MM.1S (cell line): ENCODE measurements around the gene TFCP2L1.

Experiments used
- DNase-seq: peaks from one replicate; pipeline ENCODE4 v3.0.0-alpha.2; 2015
- H2AFZ ChIP-seq: fragments of 300-600 bp; sonication (generic); 2 replicates; pipeline ENCODE4 v1.6.0; 2016; ENCODE audit warnings: antibody characterized with exemption, low read length
- H3F3A ChIP-seq: fragments of 300-600 bp; sonication (generic); 2 replicates; pipeline ENCODE4 v1.6.1; 2016; ENCODE audit warnings: mild to moderate bottlenecking, antibody characterized with exemption, low read length, moderate library complexity, mixed read lengths; ENCODE audit not compliant: insufficient read depth
- H3K27ac ChIP-seq: fragments of 300-600 bp; sonication (generic); 2 replicates; pipeline ENCODE4 v1.5.1; 2016; ENCODE audit warnings: mild to moderate bottlenecking, low read length
- H3K27me3 ChIP-seq: fragments of 300-600 bp; sonication (generic); replicated peaks from 2 replicates; pipeline ENCODE4 v1.6.0; 2016; ENCODE audit warnings: low read length; ENCODE audit not compliant: insufficient read depth
- H3K36me3 ChIP-seq: fragments of 300-600 bp; sonication (generic); replicated peaks from 2 replicates; pipeline ENCODE4 v1.6.1; 2016; ENCODE audit warnings: mild to moderate bottlenecking, low read length, mixed read lengths; ENCODE audit not compliant: insufficient read depth
- H3K4me1 ChIP-seq: fragments of 300-600 bp; sonication (generic); 2 replicates; pipeline ENCODE4 v1.6.1; 2016; ENCODE audit warnings: low read length, mixed read lengths
- H3K4me2 ChIP-seq: fragments of 300-600 bp; sonication (generic); 2 replicates; pipeline ENCODE4 v1.6.0; 2016; ENCODE audit warnings: low read depth, low read length
- H3K4me3 ChIP-seq: fragments of 300-600 bp; sonication (generic); 2 replicates; pipeline ENCODE4 v1.5.1; 2016; ENCODE audit warnings: low read length, mixed read lengths
- H3K79me2 ChIP-seq: fragments of 300-600 bp; sonication (generic); 2 replicates; pipeline ENCODE4 v1.6.1; 2016; ENCODE audit warnings: mixed run types, low read length, mixed read lengths
- H3K9ac ChIP-seq: fragments of 300-600 bp; sonication (generic); 2 replicates; pipeline ENCODE4 v1.6.1; 2016; ENCODE audit warnings: low read length, mixed read lengths
- H3K9me2 ChIP-seq: fragments of 300-600 bp; sonication (generic); replicated peaks from 2 replicates; pipeline ENCODE4 v1.6.1; 2016; ENCODE audit warnings: mild to moderate bottlenecking, low read length, mixed read lengths; ENCODE audit not compliant: insufficient read depth
- H3K9me3 ChIP-seq: fragments of 300-600 bp; sonication (generic); replicated peaks from 2 replicates; pipeline ENCODE4 v1.6.1; 2016; ENCODE audit warnings: mild to moderate bottlenecking, low read length, mixed read lengths; ENCODE audit not compliant: insufficient read depth
- H4K20me1 ChIP-seq: fragments of 300-600 bp; sonication (generic); 2 replicates; pipeline ENCODE4 v1.6.1; 2016; ENCODE audit warnings: mild to moderate bottlenecking, low read length, moderate library complexity, mixed read lengths; ENCODE audit not compliant: insufficient read depth
- CTCF ChIP-seq: fragments of 300-600 bp; sonication (generic); IDR thresholded peaks from 2 replicates; pipeline ENCODE4 v1.5.1; 2016; ENCODE audit warnings: antibody characterized with exemption, low read length, mixed read lengths
- EZH2 ChIP-seq: fragments of 300-600 bp; sonication (generic); optimal IDR thresholded peaks from 2 replicates; pipeline ENCODE3; 2017; ENCODE audit warnings: low read depth, mild to moderate bottlenecking, antibody characterized with exemption, low read length, mixed read lengths
- EZH2phosphoT487 ChIP-seq: fragments of 300-600 bp; sonication (generic); IDR thresholded peaks from 2 replicates; pipeline ENCODE4 v1.6.1; 2018; ENCODE audit warnings: antibody characterized with exemption, low read length

Gene TFCP2L1

GRCh38 chr2:121189011-121189410, 96.0 kb downstream of the TFCP2L1 start:
- DNase-seq, result no peak

GRCh38 chr2:121187982-121188411, 97.0 kb downstream of the TFCP2L1 start:
- no peaks in the 10 kb centered on the region for H4K20me1 ChIP-seq
- no peak overlapping the region for H3K27ac ChIP-seq
- H3K36me3 ChIP-seq, result no peaks in the 10 kb centered on the region
- H3K27me3 ChIP-seq, result no peaks in the 10 kb centered on the region
- no peak overlapping the region for H3K4me2 ChIP-seq
- H3K9me3 ChIP-seq, result no peaks in the 10 kb centered on the region
- no peaks in the 10 kb centered on the region for H3K9me2 ChIP-seq
- no peak overlapping the region for H2AFZ ChIP-seq
- H3K4me1 ChIP-seq, result no peaks in the 10 kb centered on the region
- no peak overlapping the region for H3K4me3 ChIP-seq
- H3F3A ChIP-seq, result no peaks in the 10 kb centered on the region
- no peak for DNase-seq
- H3K9ac ChIP-seq, result no peak overlapping the region
- TF ChIP-seq EZH2 (no peak), EZH2phosphoT487 (no peak), CTCF (no peak)
- H3K79me2 ChIP-seq, result no peaks in the 10 kb centered on the region

More at GRCh38 chr2:121189011-121189410, 96.0 kb downstream of the TFCP2L1 start:
- H3K27me3 ChIP-seq, result no peaks in the 10 kb centered on the region
- no peaks in the 10 kb centered on the region for H3K79me2 ChIP-seq
- no peaks in the 10 kb centered on the region for H3K36me3 ChIP-seq
- H3K9me2 ChIP-seq, result no peaks in the 10 kb centered on the region
- H3F3A ChIP-seq, result no peaks in the 10 kb centered on the region
- no peak overlapping the region for H3K27ac ChIP-seq
- no peak overlapping the region for H3K9ac ChIP-seq
- TF ChIP-seq EZH2phosphoT487, result no peak
- no peak for TF ChIP-seq CTCF
- H2AFZ ChIP-seq, result no peak overlapping the region
- H4K20me1 ChIP-seq, result no peaks in the 10 kb centered on the region
- H3K4me2 ChIP-seq, result no peak overlapping the region
- no peaks in the 10 kb centered on the region for H3K4me1 ChIP-seq
- no peak overlapping the region for H3K4me3 ChIP-seq
- no peaks in the 10 kb centered on the region for H3K9me3 ChIP-seq

- Histone ChIP-seq H3K4me1 (no peaks in the 10 kb centered on the region), H3F3A (no peaks in the 10 kb centered on the region), H3K36me3 (no peaks in the 10 kb centered on the region), H3K9me3 (no peaks in the 10 kb centered on the region), H3K4me3 (no peak overlapping the region), H3K9me2 (no peaks in the 10 kb centered on the region), H4K20me1 (no peaks in the 10 kb centered on the region), H2AFZ (no peak overlapping the region), H3K27ac (no peak overlapping the region), H3K4me2 (no peak overlapping the region), H3K27me3 (no peaks in the 10 kb centered on the region), H3K9ac (no peak overlapping the region), H3K79me2 (no peaks in the 10 kb centered on the region)
- TF ChIP-seq EZH2 (no peak), EZH2phosphoT487 (no peak), CTCF (no peak)
- DNase-seq, result no peak
Observed at GRCh38 chr2:121187351-121187981, 97.5 kb downstream of the TFCP2L1 start.
